Nephron progenitor cell (in vitro differentiated cells): ENCODE data around the gene IMP4.
A peak's percentile ranks its signal among the peaks of the same experiment; 100 is the strongest.

Experiments
- DNase-seq: peaks from one replicate; pipeline ENCODE4 v3.0.0; 2021
- H3K27ac Mint-ChIP-seq: 2 replicates; pipeline ENCODE4 v1.8.0; 2021; ENCODE audit warnings: mild to moderate bottlenecking, moderate library complexity, mixed read lengths
- H3K27me3 Mint-ChIP-seq: 2 replicates; pipeline ENCODE4 v1.8.0; 2021; ENCODE audit warnings: mild to moderate bottlenecking, low read depth, mixed read lengths; ENCODE audit not compliant: poor library complexity
- H3K36me3 Mint-ChIP-seq: 2 replicates; pipeline ENCODE4 v1.8.0; 2021; ENCODE audit warnings: low read depth, mixed read lengths
- H3K4me1 Mint-ChIP-seq: 2 replicates; pipeline ENCODE4 v1.8.0; 2021; ENCODE audit warnings: mixed read lengths
- H3K4me3 Mint-ChIP-seq: 2 replicates; pipeline ENCODE4 v1.8.0; 2021; ENCODE audit warnings: mild to moderate bottlenecking, moderate library complexity, mixed read lengths
- H3K9me3 Mint-ChIP-seq: 2 replicates; pipeline ENCODE4 v1.8.0; 2021; ENCODE audit warnings: mild to moderate bottlenecking, moderate library complexity, mixed read lengths
- CTCF ChIP-seq: fragments of 200-600 bp; sonication (generic); IDR thresholded peaks from 2 replicates; pipeline ENCODE4 v1.5.0; 2021; ENCODE audit warnings: antibody characterized with exemption

The IMP4 gene

GRCh38 chr2:130345091-130345490 is 2.4 kb downstream of the IMP4 start:
- no peak for TF ChIP-seq CTCF
- peak overlapping the region; percentile 100 for H3K4me3 Mint-ChIP-seq
- peaks cover 23% of the 10 kb centered on the region for H3K4me1 Mint-ChIP-seq
- DNase-seq: no peak
- peaks cover 48% of the 10 kb centered on the region for H3K36me3 Mint-ChIP-seq
- no peaks in the 10 kb centered on the region for H3K27me3 Mint-ChIP-seq
- no peak overlapping the region for H3K27ac Mint-ChIP-seq
- no peaks in the 10 kb centered on the region for H3K9me3 Mint-ChIP-seq

GRCh38 chr2:130345611-130346010 is 2.9 kb downstream of the IMP4 start:
- Mint-ChIP-seq H3K27ac (no peak overlapping the region), H3K9me3 (no peaks in the 10 kb centered on the region), H3K27me3 (no peaks in the 10 kb centered on the region), H3K4me3 (no peak overlapping the region), H3K36me3 (peaks cover 49% of the 10 kb centered on the region), H3K4me1 (peaks cover 23% of the 10 kb centered on the region)
- no peak for TF ChIP-seq CTCF
- no peak for DNase-seq

- no peak for DNase-seq
- no peaks in the 10 kb centered on the region for H3K27me3 Mint-ChIP-seq
- no peaks in the 10 kb centered on the region for H3K9me3 Mint-ChIP-seq
- H3K27ac Mint-ChIP-seq: no peak overlapping the region
- H3K4me3 Mint-ChIP-seq: no peak overlapping the region
- peaks cover 20% of the 10 kb centered on the region for H3K4me1 Mint-ChIP-seq
- peaks cover 51% of the 10 kb centered on the region for H3K36me3 Mint-ChIP-seq
- no peak for TF ChIP-seq CTCF
These were observed 3.5 kb downstream of the IMP4 start for GRCh38 chr2:130346041-130346740.

GRCh38 chr2:130346741-130347066 is 4.0 kb downstream of the IMP4 start:
- no peak for DNase-seq
- TF ChIP-seq CTCF: no peak
- Mint-ChIP-seq H3K27ac (no peak overlapping the region), H3K27me3 (no peaks in the 10 kb centered on the region), H3K9me3 (no peaks in the 10 kb centered on the region), H3K36me3 (peaks cover 51% of the 10 kb centered on the region), H3K4me3 (no peak overlapping the region), H3K4me1 (peaks cover 20% of the 10 kb centered on the region)

- no peak overlapping the region for H3K27ac Mint-ChIP-seq
- peaks cover 51% of the 10 kb centered on the region for H3K36me3 Mint-ChIP-seq
- no peak for TF ChIP-seq CTCF
- peaks cover 3% of the 10 kb centered on the region for H3K27me3 Mint-ChIP-seq
- H3K9me3 Mint-ChIP-seq: no peaks in the 10 kb centered on the region
- peaks cover 23% of the 10 kb centered on the region for H3K4me1 Mint-ChIP-seq
- no peak for DNase-seq
- no peak overlapping the region for H3K4me3 Mint-ChIP-seq
These were observed 4.7 kb downstream of the IMP4 start for GRCh38 chr2:130347220-130347925.

GRCh38 chr2:130349174-130349573 is 6.5 kb downstream of the IMP4 start:
- Mint-ChIP-seq H3K27me3 (peaks cover 8% of the 10 kb centered on the region), H3K4me3 (no peak overlapping the region), H3K4me1 (peaks cover 25% of the 10 kb centered on the region), H3K9me3 (no peaks in the 10 kb centered on the region), H3K27ac (no peak overlapping the region), H3K36me3 (peaks cover 51% of the 10 kb centered on the region)
- no peak for TF ChIP-seq CTCF
- DNase-seq: no peak
